ENCODE results near the gene ATG5.

- TF ChIP-seq, protein P1, sequence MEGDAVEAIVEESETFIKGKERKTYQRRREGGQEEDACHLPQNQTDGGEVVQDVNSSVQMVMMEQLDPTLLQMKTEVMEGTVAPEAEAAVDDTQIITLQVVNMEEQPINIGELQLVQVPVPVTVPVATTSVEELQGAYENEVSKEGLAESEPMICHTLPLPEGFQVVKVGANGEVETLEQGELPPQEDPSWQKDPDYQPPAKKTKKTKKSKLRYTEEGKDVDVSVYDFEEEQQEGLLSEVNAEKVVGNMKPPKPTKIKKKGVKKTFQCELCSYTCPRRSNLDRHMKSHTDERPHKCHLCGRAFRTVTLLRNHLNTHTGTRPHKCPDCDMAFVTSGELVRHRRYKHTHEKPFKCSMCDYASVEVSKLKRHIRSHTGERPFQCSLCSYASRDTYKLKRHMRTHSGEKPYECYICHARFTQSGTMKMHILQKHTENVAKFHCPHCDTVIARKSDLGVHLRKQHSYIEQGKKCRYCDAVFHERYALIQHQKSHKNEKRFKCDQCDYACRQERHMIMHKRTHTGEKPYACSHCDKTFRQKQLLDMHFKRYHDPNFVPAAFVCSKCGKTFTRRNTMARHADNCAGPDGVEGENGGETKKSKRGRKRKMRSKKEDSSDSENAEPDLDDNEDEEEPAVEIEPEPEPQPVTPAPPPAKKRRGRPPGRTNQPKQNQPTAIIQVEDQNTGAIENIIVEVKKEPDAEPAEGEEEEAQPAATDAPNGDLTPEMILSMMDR (IDR thresholded peaks at IDR 0.05): no peak
- TF ChIP-seq POLR2A (IDR thresholded peaks at IDR 0.05): no peak
These were observed 66.8 kb downstream of the ATG5 start for GRCh38 chr6:106258726-106259125.
